OCI-LY1 (cell line): ENCODE data around the gene S100B.

Experiments
- CTCF ChIP-seq: fragments of 200-600 bp; sonication (generic), shearing (Covaris generic); IDR thresholded peaks from 2 replicates; pipeline ENCODE4 v1.5.1; 2017; ENCODE audit warnings: mild to moderate bottlenecking, antibody characterized with exemption, low read length, moderate library complexity, mixed read lengths
- EZH2 ChIP-seq: fragments of 200-600 bp; sonication (generic), shearing (Covaris generic); IDR thresholded peaks from 2 replicates; pipeline ENCODE4 v1.8.0; 2017; ENCODE audit warnings: borderline replicate concordance, mixed run types, mild to moderate bottlenecking, antibody characterized with exemption, low read length, moderate library complexity, mixed read lengths

DNA sequence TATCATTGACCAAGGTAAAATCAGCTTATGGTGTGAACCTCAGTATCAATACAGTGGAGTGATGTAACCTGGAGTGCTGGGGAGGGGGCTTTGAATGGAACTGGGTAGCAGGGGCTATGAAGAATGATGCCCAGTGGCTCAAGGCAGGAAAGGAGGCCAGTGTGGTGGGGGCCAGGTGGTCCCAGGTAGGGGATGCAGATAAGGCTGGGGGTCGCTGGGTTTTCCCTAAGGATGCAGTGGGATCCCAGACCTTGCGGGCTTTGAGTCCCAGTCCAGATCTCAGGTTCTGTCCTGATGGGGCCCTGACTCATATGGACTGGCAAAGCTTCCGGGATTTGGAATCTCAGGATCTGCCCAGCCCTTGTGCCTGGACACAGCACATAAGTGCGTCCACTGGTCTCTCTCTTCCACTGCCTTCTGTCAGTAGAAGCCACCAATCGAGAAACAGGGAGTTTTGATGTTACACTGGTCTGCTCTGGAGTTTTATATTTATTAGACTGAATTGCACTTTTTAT is 52.0 kb downstream of the S100B start:
- TF ChIP-seq CTCF = no peak
- TF ChIP-seq EZH2 = no peak
